ENCODE measurements around the gene FAM168B. TPM values are rescaled to one million over a fixed set of nuclear protein-coding genes. Genes with fewer than 3 reads are reported as not detected.

The FAM168B gene
- total RNA-seq, 2 donors from 2014 or later: 39.7 to 56.7 TPM

- H3K36me3 ChIP-seq (replicated peaks in 1 of 2; ENCODE audit: insufficient read depth in 1 of 2, low read depth in 2 of 2): peaks cover 0 to 3% of the 10 kb centered on the region in 2 donors
- H3K4me3 ChIP-seq: no peak overlapping the region
- no peaks in the 10 kb centered on the region for H3K27me3 ChIP-seq
- no peak overlapping the region for H3K27ac ChIP-seq
- ATAC-seq: no peak
- H3K9me3 ChIP-seq: no peaks in the 10 kb centered on the region
- H3K4me1 ChIP-seq: peaks cover 29% of the 10 kb centered on the region
- WGBS, 2 donors: 85 to 88% methylated on average over 4 to 17 of the region's 24 CpGs
- no peak for DNase-seq
- intact Hi-C loops (cut with DNase I): no loop called here
- no peak for TF ChIP-seq POLR2A (IDR thresholded peaks at IDR 0.05)
- TF ChIP-seq, protein P1, sequence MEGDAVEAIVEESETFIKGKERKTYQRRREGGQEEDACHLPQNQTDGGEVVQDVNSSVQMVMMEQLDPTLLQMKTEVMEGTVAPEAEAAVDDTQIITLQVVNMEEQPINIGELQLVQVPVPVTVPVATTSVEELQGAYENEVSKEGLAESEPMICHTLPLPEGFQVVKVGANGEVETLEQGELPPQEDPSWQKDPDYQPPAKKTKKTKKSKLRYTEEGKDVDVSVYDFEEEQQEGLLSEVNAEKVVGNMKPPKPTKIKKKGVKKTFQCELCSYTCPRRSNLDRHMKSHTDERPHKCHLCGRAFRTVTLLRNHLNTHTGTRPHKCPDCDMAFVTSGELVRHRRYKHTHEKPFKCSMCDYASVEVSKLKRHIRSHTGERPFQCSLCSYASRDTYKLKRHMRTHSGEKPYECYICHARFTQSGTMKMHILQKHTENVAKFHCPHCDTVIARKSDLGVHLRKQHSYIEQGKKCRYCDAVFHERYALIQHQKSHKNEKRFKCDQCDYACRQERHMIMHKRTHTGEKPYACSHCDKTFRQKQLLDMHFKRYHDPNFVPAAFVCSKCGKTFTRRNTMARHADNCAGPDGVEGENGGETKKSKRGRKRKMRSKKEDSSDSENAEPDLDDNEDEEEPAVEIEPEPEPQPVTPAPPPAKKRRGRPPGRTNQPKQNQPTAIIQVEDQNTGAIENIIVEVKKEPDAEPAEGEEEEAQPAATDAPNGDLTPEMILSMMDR (IDR thresholded peaks at IDR 0.05): no peak
Observed at GRCh38 chr2:131044075-131044756, 49.0 kb downstream of the FAM168B start.

DNA sequence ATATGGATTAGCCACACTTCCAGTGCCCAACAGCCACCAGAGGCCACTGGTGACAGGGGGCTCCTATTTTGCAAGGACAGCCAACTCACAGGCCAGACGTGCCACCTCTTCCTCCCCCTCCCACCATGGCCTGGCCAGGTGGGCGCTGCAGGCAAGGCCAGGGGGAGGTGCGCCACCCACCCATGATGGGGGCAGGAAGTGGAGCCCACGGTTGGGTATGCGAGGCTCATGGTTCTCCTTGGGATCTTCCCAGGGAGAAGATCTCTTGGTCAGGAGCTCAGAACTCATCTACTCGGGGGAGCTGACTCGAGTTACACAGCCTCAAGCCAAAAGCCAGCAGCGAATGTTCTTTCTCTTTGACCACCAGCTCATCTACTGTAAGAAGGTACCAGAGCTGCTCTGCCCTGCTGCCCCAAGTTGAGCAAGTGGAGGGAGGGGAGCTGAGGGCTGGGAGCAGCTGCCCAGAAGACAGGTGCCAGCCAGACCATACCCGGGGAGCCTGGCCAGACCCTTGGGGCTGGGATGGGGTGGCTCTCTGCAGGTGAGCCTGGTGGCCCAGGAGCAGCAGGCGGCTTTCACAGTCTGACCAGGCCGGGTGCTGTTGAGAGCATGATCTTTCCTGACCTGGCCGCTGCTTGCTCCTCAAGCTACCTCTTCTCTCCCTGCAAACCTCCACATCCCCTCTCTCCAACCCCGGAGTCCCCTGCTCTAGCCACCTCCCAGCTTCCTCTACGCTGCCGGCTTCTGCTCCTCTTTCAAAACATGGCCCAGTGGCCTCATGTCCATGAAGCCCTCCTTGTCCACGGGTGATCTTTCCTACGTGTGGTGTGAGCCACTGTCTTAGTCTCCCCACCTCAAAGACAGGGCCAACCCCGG, 49.8 kb downstream of the FAM168B start:
- DNase-seq (peak in 1 of 4 donors; percentile 41), ATAC-seq (no peak)
- Histone ChIP-seq H3K27ac (no peak overlapping the region), H3K9me3 (no peaks in the 10 kb centered on the region), H3K4me1 (peaks cover 29% of the 10 kb centered on the region), H3K27me3 (no peaks in the 10 kb centered on the region), H3K4me3 (no peak overlapping the region), H3K36me3 (replicated peaks in 1 of 2; ENCODE audit: insufficient read depth in 1 of 2, low read depth in 2 of 2) (no peaks in the 10 kb centered on the region)
- 92 to 95% methylated on average over 11 to 18 of the region's 18 CpGs for WGBS, 2 donors
- intact Hi-C loops (cut with DNase I): no loop called here
- no peak for TF ChIP-seq POLR2A (IDR thresholded peaks at IDR 0.05)
- TF ChIP-seq, protein P1 (IDR thresholded peaks at IDR 0.05): no peak

- Histone ChIP-seq H3K27me3 (no peaks in the 10 kb centered on the region), H3K27ac (peak overlapping the region in 2 of 4 donors; percentile 80), H3K9me3 (no peaks in the 10 kb centered on the region), H3K4me3 (no peak overlapping the region), H3K4me1 (peaks cover 29% of the 10 kb centered on the region), H3K36me3 (replicated peaks in 1 of 2; ENCODE audit: insufficient read depth in 1 of 2, low read depth in 2 of 2) (no peaks in the 10 kb centered on the region)
- 77 to 85% methylated on average over 6 to 7 of the region's 7 CpGs for WGBS, 2 donors
- ATAC-seq (no peak), DNase-seq (peak in 1 of 4 donors; percentile 33)
- intact Hi-C loops (cut with DNase I): no loop called here
- TF ChIP-seq, protein P1 (IDR thresholded peaks at IDR 0.05): no peak
- TF ChIP-seq POLR2A (IDR thresholded peaks at IDR 0.05): no peak
Observed at GRCh38 chr2:131042148-131042775, 51.0 kb downstream of the FAM168B start.

- H3K27ac ChIP-seq: peak overlapping the region; percentile 75 to 80 (median 78)
- H3K36me3 ChIP-seq (replicated peaks in 1 of 2; ENCODE audit: insufficient read depth in 1 of 2, low read depth in 2 of 2): no peaks in the 10 kb centered on the region
- no peak for DNase-seq
- no peak for TF ChIP-seq POLR2A (IDR thresholded peaks at IDR 0.05)
- TF ChIP-seq, protein P1 (IDR thresholded peaks at IDR 0.05): no peak
- H3K27me3 ChIP-seq: no peaks in the 10 kb centered on the region
- no peak for ATAC-seq
- H3K9me3 ChIP-seq: no peaks in the 10 kb centered on the region
- 66 to 67% methylated on average over 8 to 14 of the region's 14 CpGs for WGBS, 2 donors
- H3K4me3 ChIP-seq: no peak overlapping the region
- intact Hi-C loops (cut with DNase I): no loop called here
- peaks cover 29% of the 10 kb centered on the region for H3K4me1 ChIP-seq
Observed at GRCh38 chr2:131041402-131042147, 51.7 kb downstream of the FAM168B start.

Measured in body of pancreas (tissue), 4 donors.